NCI-H460 (cell line): Measurements from ENCODE around the gene REV3L. TPM values are rescaled to one million over a fixed set of nuclear protein-coding genes. Genes with fewer than 3 reads are reported as not detected.

Experiments
- DNase-seq: peaks from one replicate; pipeline ENCODE4 v3.0.0-alpha.2; 2016; ENCODE audit warnings: low read depth; ENCODE audit errors: extremely low read depth
- total RNA-seq: library from RNA; depleted of rRNA; stranded (reverse); fragments of >200 nt; shearing (Covaris generic); gene quantifications from 2 replicates; pipeline ENCODE4 v1.2.3, GENCODE V29; 2014

Gene REV3L
- total RNA-seq, 1 experiment from 2014 or later: 11.3 TPM

DNA sequence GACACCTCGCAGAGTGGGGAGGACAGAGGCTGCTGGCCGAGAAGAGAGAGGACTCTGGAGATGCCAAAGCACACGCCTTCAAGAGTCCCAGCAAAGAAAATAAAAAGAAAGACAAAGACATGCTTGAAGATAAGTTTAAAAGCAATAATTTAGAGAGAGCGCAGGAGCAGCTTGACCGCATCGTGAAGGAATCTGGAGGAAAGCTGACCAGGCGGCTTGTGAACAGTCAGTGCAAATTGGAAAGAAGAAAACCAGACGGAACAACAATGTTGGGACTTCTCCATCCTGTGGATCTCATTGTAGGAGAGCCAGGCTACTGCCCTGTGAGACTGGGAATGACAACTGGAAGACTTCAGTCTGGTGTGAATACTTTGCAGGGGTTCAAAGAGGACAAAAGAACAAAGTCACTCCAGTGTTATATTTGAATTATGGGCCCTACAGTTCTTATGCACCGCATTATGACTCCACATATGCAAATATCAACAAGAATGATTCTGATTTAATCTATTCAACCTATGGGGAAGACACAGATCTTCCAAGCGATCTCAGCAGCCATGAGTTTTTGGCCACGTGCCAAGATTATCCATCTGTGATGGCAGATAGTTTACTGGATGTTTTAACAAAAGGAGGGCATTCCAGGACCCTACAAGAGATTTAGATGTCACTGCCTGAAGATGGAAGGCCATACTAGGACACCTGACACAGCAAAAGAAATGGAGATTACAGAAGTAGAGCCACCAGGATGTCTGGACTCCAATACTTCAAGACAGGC lies 52.2 kb downstream of the REV3L start:
- DNase-seq: no peak

DNA sequence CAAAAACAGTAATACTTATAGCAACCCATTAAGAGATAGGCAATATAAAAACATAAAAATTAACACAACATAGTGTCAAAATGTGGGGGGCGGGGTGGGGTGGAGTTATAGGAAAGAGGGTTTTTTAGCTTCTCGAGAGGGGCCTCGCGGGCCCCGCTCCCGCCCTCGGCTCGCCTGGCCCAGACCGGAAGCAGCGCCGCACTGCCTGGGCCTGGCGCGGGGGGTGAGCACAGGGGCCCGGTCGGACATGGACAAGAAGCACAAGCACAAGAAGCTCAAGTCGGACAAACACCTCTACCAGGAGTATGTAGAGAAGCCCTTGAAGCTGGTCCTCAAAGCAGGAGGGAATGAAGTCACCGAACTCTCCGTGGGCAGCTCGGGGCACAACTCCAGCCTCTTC lies 53.4 kb downstream of the REV3L start:
- no peak for DNase-seq

DNA sequence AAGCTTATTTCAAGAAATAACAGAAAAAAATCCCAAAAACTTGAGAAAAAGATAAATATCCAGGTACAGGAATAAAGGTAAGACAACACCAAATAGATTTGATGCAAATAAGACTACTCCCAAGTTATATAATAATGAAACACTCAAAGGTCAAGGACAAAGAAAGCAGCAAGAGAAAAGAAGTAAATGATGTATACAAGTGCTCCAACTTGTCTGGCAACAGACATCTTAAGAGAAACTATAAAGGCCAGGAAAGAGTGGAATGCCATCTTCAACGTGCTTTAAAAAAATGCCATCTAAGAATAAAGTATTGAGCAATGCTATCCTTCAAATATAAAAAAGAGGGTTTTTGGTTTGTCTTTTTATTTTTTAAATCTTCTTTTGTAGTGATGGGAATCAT lies 54.2 kb downstream of the REV3L start:
- DNase-seq: no peak

DNA sequence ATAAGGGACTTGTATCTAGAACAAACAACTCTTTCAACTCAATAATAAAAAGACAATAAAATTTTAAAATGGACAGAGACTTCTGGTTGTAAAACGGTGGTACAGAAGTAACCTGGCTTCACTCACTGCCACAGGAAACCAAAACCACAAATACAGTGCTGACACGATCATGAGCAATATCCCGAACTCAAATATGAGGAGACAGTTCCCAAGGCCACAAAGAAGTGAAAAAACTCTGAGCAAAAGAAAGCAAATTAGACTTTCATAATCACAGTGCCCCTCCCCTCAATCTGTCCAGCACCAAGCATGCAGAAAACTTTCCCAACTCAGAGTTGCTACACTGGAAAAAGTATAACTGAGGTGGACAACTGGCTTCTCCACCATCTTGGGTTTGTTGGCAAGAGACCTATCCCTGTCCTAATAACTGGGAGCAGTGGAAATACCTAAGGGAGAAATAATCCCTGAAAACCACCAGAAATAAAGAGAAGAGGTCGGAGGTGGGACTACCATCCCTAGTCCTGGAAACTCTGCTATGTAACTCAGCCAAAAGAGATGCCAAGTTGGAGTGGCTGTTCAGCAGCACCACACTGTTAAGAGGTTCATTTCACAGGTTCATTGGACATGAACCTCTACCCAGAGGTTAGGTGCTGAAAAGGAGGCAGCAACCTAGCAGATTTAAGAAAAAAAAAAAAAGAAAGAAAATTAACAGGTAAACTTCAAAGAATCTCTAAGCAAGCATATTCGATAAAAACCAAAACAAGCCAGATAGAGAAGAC lies 55.5 kb downstream of the REV3L start:
- DNase-seq: no peak

DNA sequence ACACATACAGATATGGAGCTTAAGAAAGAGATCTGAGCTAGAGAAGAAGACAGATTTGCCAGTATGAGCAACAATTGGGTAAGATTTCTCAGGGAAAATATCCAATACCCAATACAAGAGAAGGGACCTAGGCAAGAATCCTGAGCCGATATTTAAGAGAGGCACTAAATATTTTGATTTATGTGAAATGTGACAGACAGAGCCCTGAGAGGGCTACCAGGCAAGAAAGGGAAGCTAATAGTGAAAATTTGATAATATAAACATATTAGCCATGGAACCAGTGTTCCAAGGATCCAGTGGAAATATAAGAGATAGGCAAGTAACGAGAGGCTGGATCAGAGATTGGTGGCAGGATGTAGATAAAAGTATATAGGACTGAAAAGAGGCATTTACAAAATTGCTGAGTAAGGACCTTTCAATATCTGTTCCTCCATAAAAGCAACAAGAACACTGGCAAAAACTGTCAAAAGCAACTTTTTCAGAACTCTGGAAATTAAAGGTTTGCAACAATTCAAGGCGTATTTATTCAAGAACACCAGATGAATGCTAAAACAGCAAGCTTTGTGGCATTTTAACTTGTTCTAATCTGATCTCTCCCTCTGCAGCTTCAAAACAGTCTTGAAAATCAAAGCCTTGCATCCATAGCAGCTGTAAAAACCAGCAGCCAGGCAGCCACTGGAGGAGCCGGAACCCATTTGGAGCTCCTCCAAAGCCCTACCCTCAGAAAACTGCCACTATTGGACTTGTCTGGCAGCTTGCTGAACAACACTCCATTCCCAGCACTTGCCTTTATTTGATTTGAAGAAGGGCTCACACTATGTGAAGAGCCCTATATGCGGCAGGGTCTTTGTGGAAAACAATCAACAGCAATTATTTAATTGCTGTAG lies 58.8 kb downstream of the REV3L start:
- no peak for DNase-seq

DNA sequence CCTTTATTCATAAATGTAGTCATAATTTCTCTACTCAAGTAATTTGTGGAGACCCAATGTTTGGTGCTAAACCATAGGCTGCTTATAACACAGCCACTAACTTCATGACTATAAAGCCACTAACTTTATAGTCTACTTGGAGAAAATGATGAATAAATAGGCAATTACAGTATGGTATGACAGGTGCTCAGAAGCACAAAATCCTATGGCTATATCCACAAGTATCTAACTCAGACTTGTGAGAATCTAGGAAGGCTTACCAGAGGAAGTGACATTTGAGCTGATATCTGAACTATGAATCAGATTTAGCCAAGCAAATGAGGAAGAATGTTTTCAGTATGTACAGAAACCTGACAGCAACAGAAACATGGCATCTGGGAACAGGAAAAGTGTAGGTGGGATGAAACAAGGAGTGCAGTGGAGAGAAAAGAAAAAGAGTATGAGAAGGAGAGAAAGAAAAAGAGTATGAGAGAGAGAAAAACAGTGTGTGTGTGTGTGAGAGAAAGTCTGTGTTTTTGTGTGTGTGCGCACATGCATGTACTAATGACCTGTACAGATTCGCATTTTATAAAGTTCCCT lies 59.9 kb downstream of the REV3L start:
- DNase-seq: no peak

DNA sequence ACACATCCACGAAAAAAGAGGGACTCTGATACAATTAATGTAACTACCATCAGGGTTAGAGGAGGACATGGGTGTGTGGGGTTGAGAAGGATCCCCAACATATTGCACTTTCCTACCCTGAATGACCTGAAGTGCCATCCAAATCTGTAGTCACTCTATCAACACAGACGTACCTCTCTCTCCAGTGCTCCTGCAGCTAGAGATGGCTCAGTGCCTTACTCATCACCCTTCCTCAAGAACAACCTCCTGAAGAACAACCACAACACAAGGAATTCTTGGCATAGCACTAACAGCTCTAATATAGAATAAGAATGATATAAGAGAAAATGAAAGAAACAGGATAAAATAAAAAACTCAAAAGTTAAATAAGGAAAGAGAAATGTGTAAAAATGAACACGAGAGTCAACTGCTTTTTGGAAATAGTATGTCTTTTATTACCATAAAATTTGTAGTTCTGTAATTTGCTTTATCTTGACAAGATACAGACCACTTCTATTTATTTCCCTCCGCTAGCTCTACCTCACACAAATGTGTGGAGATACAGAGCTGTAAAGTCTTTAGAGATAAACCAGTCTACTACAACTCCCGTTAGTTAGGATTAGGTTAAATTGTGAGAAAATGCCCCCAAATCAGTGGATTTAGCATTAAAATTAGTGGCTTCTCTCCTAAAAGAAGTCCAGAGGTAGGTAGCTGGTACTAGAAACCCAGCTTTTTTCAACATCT lies 63.9 kb downstream of the REV3L start:
- no peak for DNase-seq

DNA sequence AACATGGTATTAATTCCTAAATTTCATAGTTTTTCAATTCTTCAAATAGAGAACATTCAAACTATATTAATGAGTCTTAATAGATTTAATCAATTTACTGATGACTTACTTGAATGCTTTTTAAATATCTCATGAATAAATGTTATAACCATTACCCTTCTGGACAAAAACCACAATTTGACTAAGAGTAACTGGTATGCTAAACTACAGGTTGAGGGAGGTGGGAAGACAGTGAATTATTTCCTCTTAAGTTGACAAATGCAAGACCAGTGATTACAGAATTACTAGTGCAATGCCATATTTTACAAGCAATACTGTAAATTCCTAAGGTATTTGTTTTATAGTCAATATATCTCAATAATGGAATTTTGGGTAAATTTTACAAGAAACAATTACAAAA lies 65.1 kb downstream of the REV3L start:
- DNase-seq: no peak

DNA sequence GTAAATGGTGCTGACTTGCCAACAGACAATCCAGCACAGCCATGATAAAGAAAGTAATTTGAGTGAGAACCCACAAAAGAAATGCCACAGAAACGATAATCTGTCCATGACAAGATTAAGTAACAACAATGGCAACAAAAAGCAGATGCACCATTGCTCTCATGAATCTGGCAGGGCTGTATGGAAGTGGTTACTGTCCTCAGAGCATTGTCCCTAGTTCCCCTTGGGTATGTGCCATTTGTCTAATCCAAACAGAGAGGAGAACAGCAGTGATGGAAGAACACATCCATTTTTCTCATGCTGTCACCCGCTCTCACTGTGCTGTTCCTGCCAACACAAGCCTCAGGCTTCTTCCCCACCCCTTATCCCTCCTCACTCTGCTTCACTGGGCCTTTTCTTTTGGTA lies 65.8 kb downstream of the REV3L start:
- DNase-seq: no peak

DNA sequence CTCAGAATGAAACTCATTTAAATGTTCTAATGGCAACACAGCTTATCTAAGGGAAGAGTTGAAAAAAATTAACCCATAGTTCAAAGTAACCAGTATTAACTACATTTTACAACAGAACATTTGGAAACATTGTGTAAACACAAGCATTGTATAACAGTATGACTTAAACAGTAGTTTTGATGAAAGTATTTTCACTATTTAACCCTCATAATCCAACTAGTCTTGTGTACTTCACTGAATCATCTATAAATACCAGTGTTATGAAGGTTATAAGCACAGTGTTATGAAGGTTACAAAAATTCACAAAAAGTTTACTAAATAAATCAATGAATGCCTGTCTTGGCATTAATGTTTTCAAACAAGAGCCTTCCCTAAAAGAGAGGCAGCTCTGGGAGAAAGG lies 66.5 kb downstream of the REV3L start:
- DNase-seq: no peak

DNA sequence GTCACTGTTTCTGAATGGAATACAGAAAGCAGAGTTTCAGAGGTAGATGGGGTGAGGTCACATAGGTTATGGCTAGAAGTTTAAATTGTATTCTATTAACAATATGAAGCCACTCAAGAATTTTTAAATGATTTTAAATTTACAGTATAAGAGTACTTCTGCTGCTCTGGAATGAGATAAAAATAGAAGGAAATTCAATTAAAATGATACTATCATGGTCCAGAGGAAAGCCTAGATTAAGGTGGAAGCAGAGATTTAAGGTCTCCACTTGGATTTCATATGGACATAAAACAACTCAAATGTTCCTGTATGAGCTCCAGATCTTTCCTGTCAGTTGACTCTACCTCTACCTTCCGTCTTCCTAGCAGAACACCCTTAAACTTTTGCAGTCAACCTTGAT lies 68.6 kb downstream of the REV3L start:
- no peak for DNase-seq

DNA sequence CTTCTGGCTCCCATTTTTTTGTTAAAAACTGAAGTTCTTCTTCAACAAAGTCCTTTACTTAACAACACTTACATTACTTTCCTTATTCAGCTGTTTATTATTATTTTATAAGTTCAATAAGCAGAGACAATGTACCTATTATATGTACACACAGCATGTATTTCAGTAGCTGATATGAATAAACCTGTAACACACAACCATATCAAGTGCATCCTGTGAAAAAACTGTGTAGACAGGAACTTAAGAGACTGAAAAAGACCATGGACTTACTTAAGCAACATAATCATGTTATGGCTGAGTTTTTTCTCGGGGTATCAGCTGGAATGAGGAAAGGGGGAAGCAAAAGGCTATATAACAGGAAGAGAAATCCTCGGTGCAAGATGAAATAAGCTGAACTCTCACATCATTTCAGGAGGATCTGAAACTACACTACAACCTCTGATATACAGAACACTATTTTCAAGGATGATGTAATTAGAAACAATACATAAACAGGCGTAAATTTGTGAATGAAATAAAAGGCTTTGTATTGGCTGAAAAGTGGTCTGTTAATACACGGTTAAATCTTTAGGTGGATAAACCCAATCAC lies 70.9 kb downstream of the REV3L start:
- DNase-seq: no peak

DNA sequence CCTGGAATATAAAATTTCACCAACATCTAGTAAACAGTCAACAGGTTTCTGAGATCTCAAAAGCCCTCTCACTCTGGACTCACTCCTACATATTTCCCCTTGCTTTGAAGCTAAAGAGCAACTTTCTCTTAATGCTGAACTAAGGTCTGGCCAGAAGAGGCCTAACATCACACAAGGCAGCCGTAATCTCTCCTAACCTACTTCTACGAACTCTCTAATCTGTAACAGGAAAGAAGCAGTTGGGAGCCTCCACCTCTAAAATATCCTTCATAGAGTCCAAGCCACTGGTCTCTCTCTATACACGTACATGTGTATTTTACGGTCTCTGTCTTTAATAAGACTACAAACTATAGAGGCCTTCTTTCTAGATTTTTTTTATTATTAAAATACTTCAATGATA lies 72.0 kb downstream of the REV3L start:
- DNase-seq: no peak

DNA sequence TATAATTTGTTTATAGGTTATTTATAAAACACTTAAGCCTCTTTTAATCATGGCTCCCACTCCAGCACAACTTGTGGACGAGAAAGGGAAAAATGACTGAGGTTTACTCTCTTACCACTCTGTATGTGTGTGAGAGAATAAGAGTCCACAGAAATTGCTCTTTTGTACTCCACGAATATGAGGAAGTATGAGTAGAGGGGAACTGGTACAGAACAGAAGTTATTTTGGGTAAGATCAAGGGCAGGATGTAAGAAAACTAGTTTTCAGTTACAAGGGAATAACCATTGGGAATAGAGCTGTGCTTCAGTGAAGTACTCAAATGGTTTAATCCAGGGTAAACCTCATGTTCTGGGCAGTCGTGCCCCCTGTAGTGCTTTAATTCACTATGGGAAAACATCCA lies 72.6 kb downstream of the REV3L start:
- no peak for DNase-seq

DNA sequence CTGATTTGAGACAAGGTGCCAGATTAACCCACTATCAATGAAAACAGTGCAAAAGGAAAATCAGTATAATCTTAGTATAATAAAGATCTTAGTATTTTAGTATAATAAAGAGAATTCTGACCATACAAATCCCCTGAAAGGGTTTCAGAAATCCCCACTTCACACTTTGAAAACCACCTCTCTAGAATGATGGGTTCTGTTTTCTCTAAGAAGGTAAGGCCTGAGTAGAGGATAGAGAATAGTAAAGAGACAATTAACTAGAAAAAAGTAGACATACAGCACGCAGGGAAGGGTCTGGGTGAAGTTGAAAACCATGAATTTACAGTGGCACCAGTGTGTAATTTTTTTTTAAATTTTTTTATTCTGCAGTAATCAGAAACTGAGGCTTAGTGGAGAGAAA lies 73.6 kb downstream of the REV3L start:
- no peak for DNase-seq

DNA sequence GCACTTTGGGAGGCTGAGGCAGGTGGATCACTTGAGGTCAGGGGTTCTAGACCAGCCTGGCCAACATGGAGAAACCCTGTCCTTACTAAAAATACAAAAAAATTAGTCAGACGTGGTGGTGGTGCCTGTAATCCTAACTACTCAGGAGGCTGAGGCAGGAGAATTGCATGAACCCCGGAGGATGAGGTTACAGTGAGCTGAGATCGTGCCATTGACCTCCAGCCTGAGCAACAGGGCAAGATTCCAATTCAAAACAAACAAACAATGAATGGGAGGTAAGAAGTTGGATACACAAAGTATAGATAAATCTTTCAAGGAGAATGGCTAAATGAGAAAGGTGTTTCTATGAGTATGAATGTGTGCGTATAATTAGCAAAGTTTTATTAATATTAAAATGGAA lies 75.3 kb downstream of the REV3L start:
- no peak for DNase-seq

DNA sequence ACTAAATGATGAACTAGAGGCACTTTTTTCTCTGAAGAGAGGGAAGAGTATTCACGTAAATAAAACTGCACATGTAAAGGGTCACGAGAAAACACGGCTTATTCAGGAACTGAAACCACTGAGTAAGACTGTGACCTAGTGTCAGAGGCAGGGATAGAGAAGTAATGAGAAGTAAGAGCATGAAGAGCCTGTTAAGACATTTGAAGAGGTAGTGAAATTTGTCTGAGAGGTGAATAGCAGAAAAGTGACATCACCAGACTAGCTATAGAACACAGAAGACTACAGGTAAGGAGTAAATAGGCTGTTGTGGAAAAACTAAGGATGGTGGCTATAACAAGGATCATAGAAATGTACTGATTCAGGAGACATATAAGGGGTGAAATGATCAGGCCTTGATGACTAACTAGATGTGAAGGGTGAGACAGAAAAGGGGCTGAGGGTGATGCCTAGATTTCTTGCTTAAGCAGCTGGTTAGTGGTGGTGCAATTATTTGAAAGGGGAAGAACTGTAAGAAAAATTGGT lies 76.8 kb downstream of the REV3L start:
- DNase-seq: no peak

DNA sequence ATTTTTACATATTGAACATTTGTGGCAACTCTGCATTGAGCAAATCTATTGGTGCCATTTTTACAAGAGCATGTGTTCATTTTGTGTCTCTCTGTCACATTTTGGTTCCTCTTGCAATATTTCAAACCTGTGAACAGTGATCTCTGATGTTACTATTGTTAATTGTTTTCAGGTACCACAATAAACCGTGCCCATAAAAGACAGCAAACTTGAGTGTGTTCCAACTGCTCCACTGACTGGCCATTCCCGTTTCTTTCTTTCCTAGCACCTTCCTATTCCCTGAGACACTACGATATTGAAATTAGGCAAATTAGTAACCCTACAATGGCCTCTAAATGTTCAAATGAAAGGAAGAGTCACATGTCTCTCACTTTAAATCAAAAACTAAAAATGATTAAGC lies 79.6 kb downstream of the REV3L start:
- DNase-seq: no peak

DNA sequence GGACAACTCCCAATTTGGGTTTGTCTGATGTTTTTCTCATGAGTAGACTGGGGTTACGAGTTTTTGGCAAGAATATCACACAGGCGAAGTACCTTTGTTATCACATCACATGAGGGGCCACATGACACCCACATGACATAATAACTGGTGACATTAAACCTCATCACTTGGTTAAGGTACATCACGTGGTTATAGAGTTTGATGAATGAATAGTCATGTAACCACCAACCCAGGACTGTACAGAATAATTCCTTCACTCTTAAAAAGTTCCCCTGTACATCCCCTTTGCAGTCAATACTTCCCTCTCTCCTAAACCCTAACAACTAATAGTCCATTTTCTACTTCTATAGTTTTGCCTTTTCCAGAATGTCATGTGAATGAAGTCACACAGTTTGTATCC lies 83.4 kb downstream of the REV3L start:
- DNase-seq: no peak

DNA sequence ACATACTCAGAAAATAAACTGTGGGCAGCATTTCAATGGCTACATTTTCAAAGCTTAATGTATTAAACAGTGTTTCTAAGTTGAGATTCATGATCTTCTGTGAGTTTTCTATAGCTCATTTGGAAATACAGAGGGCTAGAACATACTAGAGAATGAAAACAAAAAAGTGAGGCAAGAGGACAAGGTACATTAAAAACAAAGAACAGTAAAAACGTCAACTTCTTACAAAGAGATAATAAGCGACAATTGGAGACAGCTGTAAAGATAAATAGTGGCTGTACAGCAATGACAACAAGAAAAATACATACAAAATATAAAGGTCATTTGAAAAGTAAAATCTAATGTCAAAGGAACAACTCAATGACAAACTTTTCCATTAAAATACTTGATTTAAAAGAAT lies 94.3 kb downstream of the REV3L start:
- no peak for DNase-seq
